HG03025 (cell line): Measurements from ENCODE around the gene MAGI3.
"Not testable (repeated sequence)": the region's sequence is repeated elsewhere in the genome, so short reads cannot be mapped to it uniquely, and the experiment has no call there.

Experiments used
- ATAC-seq: cut with Tn5 transposase; IDR thresholded peaks from one replicate; pipeline ENCODE4 v1.9.1; 2021; ENCODE audit warnings: mild to moderate bottlenecking, moderate library complexity; ENCODE audit not compliant: unreplicated experiment, low FRiP score

The MAGI3 gene

GRCh38 chr1:113557187-113557586, 166.9 kb downstream of the MAGI3 start:
- no peak for ATAC-seq

- no peak for ATAC-seq
Measured at GRCh38 chr1:113565621-113566020, 175.3 kb downstream of the MAGI3 start.

- ATAC-seq = no peak
Measured at GRCh38 chr1:113567427-113567826, 177.1 kb downstream of the MAGI3 start.

GRCh38 chr1:113575744-113576260, 185.5 kb downstream of the MAGI3 start:
- not testable (repeated sequence) for ATAC-seq

GRCh38 chr1:113576271-113576670, 186.0 kb downstream of the MAGI3 start:
- no peak for ATAC-seq

GRCh38 chr1:113579256-113580018, 189.1 kb downstream of the MAGI3 start:
- no peak for ATAC-seq

- no peak for ATAC-seq
Measured at GRCh38 chr1:113581323-113581722, 191.0 kb downstream of the MAGI3 start.

- ATAC-seq = no peak
Measured at GRCh38 chr1:113582084-113582483, 191.8 kb downstream of the MAGI3 start.

GRCh38 chr1:113587475-113587874, 197.2 kb downstream of the MAGI3 start:
- no peak for ATAC-seq

- no peak for ATAC-seq
Measured at GRCh38 chr1:113592230-113592629, 201.9 kb downstream of the MAGI3 start.

- ATAC-seq = no peak
Measured at GRCh38 chr1:113593550-113594297, 203.4 kb downstream of the MAGI3 start.

GRCh38 chr1:113604466-113604865, 214.2 kb downstream of the MAGI3 start:
- ATAC-seq = not testable (repeated sequence)

GRCh38 chr1:113605146-113605545, 214.8 kb downstream of the MAGI3 start:
- no peak for ATAC-seq

GRCh38 chr1:113608399-113608798, 218.1 kb downstream of the MAGI3 start:
- no peak for ATAC-seq

- no peak for ATAC-seq
Measured at GRCh38 chr1:113610372-113610771, 220.1 kb downstream of the MAGI3 start.

GRCh38 chr1:113615425-113615824, 225.1 kb downstream of the MAGI3 start:
- ATAC-seq = no peak

- no peak for ATAC-seq
Measured at GRCh38 chr1:113616156-113616555, 225.8 kb downstream of the MAGI3 start.

- no peak for ATAC-seq
Measured at GRCh38 chr1:113617438-113618141, 227.3 kb downstream of the MAGI3 start.

- ATAC-seq = no peak
Measured at GRCh38 chr1:113628997-113629396, 238.7 kb downstream of the MAGI3 start.

- no peak for ATAC-seq
Measured at GRCh38 chr1:113630340-113631327, 240.3 kb downstream of the MAGI3 start.
